Lower lobe of right lung (tissue), 2 donors: ENCODE results near the gene PIAS3. TPM values are rescaled to one million over a fixed set of nuclear protein-coding genes. Genes with fewer than 3 reads are reported as not detected.

Source experiments
- ATAC-seq, 2 donors: fragments of 200-7000 bp; cut with Tn5 transposase; one replicate each; pipeline ENCODE4 v1.9.1; 2020 to 2022; ENCODE audit warnings: mild to moderate bottlenecking in 2 of 2, moderate library complexity in 2 of 2
- DNase-seq: peaks from one replicate; pipeline ENCODE4 v3.0.0-alpha.2; 2020
- H3K27ac ChIP-seq: fragments of 200-600 bp; one replicate; pipeline ENCODE4 v1.8.0; 2022
- H3K27me3 ChIP-seq: fragments of 200-600 bp; one replicate; pipeline ENCODE4 v1.8.0; 2022; ENCODE audit warnings: low read depth
- H3K36me3 ChIP-seq: fragments of 200-600 bp; one replicate; pipeline ENCODE4 v1.8.0; 2022; ENCODE audit warnings: mild to moderate bottlenecking
- H3K4me1 ChIP-seq: fragments of 200-600 bp; one replicate; pipeline ENCODE4 v1.8.0; 2022
- H3K4me3 ChIP-seq: fragments of 200-600 bp; one replicate; pipeline ENCODE4 v1.8.0; 2022; ENCODE audit warnings: mild to moderate bottlenecking
- H3K9me3 ChIP-seq: fragments of 200-600 bp; one replicate; pipeline ENCODE4 v1.8.0; 2022
- CTCF ChIP-seq: fragments of 200-600 bp; IDR thresholded peaks from one replicate; pipeline ENCODE4 v1.8.0; 2022; ENCODE audit warnings: antibody characterized with exemption, mild to moderate bottlenecking
- intact Hi-C: fragments of 100-400 bp; cut with DNase I; formaldehyde crosslinking; loops from one replicate; pipeline ENCODE4 v1.11.0; 2022
- total RNA-seq: library from RNA; stranded (reverse); fragmentation: NEBNext Ultra II Directional; extraction: Animal tissue kit (Norgen Biotek cat#: 25700); gene quantifications from one replicate; pipeline ENCODE4 v1.2.1, GENCODE V29; 2021
- donor health status: DM: no; HTN: yes; CAD: no; lungs with severe emphysema.

Gene PIAS3
- total RNA-seq, 1 donor from 2014 or later: 27.7 TPM

GRCh38 chr1:145874646-145875045 lies 15.8 kb upstream of the PIAS3 start:
- intact Hi-C loops: no loop called here

DNA sequence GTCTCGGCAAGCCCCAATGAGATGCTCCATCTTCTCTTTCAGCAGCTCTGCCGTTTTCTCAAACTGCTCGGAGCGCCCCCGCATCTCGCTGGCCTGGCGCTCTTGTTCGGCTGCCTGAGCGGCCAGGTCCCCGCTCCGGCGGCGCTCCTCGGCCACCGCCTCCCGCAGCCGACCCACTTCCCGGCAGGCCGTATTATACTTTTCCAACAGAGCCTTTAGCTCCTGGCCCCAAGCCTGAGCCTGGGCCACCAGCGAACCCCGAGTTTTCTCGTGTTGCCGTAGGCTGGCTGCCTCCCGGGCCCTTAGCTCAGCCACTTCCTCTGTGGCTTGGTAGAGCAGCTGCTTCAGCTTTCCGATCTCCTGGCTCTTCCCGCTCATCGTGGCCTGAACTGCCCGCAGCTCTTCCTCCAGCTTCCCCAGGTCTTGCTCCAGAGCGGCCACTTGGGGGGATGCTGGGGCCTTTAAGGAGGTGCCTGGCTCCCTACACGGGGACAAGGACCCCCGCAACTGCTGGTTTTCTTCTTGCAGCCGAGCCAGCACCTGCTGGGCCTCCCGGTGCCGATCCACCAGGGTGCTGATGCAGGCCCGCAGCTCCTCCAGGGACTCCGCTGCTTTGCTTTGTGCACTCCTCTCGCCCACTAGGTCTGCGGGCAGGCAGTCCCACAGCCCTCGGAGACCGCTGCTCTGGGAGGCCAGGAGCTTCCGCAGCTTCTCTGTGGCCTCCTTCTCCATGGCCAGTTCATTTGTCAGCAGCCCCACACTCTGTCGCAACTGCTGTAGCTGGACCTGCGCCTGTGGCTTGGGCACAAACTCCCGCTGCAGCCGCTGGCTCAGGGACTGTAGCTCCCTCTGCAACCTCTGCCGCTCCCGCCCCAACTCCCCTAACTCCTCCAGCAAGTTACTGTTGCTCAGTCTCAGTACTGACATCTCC lies 13.4 kb upstream of the PIAS3 start:
- ATAC-seq: peak; percentile 79 to 80
- Histone ChIP-seq H3K27me3 (peaks cover 6% of the 10 kb centered on the region), H3K9me3 (no peaks in the 10 kb centered on the region), H3K4me1 (peaks cover 22% of the 10 kb centered on the region), H3K36me3 (no peaks in the 10 kb centered on the region), H3K27ac (peak overlapping the region; percentile 72), H3K4me3 (peak overlapping the region; percentile 54)
- no peak for TF ChIP-seq CTCF
- intact Hi-C loops: no loop called here
- peak; percentile 65 for DNase-seq

More at GRCh38 chr1:145874646-145875045, 15.8 kb upstream of the PIAS3 start:
- H3K4me1 ChIP-seq: peaks cover 22% of the 10 kb centered on the region
- no peaks in the 10 kb centered on the region for H3K36me3 ChIP-seq
- H3K27ac ChIP-seq: no peak overlapping the region
- DNase-seq: no peak
- H3K27me3 ChIP-seq: peaks cover 6% of the 10 kb centered on the region
- no peak for ATAC-seq
- no peak overlapping the region for H3K4me3 ChIP-seq
- TF ChIP-seq CTCF: no peak
- H3K9me3 ChIP-seq: no peaks in the 10 kb centered on the region

DNA sequence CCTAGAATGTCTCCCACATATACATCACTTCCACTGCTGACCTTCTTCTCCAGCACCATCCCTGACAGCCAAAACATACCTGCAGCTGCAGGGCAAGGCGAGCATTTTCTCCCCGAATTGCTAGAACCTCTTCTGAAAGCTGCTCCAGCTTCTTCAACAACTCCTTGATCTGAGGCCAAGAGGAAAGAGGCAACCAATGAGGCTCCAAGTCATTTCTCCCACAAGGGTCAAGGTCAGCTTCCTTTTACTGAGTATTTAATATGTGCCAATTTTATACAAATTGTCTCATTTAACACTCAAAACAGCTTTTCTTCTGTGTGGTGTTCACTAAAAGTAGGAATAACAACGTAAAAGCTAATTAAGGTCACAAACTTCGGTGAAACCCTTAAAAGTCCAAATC lies 9.4 kb upstream of the PIAS3 start:
- ATAC-seq (no peak), DNase-seq (no peak)
- peaks cover 21% of the 10 kb centered on the region for H3K4me1 ChIP-seq
- H3K27me3 ChIP-seq: peaks cover 6% of the 10 kb centered on the region
- no peaks in the 10 kb centered on the region for H3K36me3 ChIP-seq
- H3K27ac ChIP-seq: no peak overlapping the region
- intact Hi-C loops: no loop called here
- H3K9me3 ChIP-seq: no peaks in the 10 kb centered on the region
- no peak overlapping the region for H3K4me3 ChIP-seq
- TF ChIP-seq CTCF: no peak

- TF ChIP-seq CTCF: no peak
- Histone ChIP-seq H3K4me3 (no peak overlapping the region), H3K36me3 (no peaks in the 10 kb centered on the region), H3K4me1 (peaks cover 7% of the 10 kb centered on the region), H3K27me3 (no peaks in the 10 kb centered on the region), H3K9me3 (no peaks in the 10 kb centered on the region), H3K27ac (no peak overlapping the region)
- DNase-seq: no peak
- intact Hi-C loops: no loop called here
- ATAC-seq: no peak
Observed at GRCh38 chr1:145863282-145864018, 4.6 kb upstream of the PIAS3 start.

- Histone ChIP-seq H3K4me1 (peaks cover 20% of the 10 kb centered on the region), H3K36me3 (peaks cover 25% of the 10 kb centered on the region), H3K27ac (peak overlapping the region; percentile 87), H3K27me3 (no peaks in the 10 kb centered on the region), H3K4me3 (peak overlapping the region; percentile 77), H3K9me3 (no peaks in the 10 kb centered on the region)
- intact Hi-C loops: no loop called here
- ATAC-seq: peak; percentile 94 to 95
- DNase-seq: peak; percentile 93
- peak; percentile 22 for TF ChIP-seq CTCF
Observed at GRCh38 chr1:145859491-145860023, 676 bp upstream of the PIAS3 start.
